ENCODE measurements around the gene ARHGDIG.

- TF ChIP-seq CTCF (IDR thresholded peaks at IDR 0.05) (no peak), POLR2A (IDR thresholded peaks at IDR 0.05) (no peak)
Observed at GRCh38 chr16:311725-312124, 31.3 kb downstream of the ARHGDIG start.

Measured in uterus (tissue), 2 donors.